ENCODE data around the gene ASF1B. TPM values are rescaled to one million over a fixed set of nuclear protein-coding genes. Genes with fewer than 3 reads are reported as not detected.

The ASF1B gene
- total RNA-seq, 1 experiment from 2014 or later: 38.4 TPM

DNA sequence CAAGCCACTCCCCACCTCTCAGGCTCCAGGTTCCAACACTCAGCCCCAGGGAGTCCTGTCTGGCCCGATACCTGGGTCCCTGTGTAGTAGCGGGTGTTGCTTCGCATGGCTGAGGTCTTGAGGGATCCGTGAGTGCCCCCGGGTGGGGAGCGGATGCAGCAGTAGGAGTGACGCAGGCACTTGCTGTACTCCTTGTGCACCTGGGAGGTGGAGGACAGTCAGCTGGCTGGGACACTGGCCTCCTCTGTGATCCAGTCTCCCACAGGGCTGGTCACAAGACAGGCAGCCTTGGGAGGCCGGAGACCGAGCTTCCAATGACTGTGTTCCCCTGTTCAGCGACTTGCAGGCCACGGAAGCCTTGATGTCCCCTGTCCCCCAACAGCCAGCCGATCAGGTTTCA is 16.3 kb upstream of the ASF1B start (continued):
- TF ChIP-seq CTCF (IDR thresholded peaks at IDR 0.05): no peak
- TF ChIP-seq JUN (CRISPR knock-in tag; IDR thresholded peaks at IDR 0.05): no peak
- TF ChIP-seq, protein P1, sequence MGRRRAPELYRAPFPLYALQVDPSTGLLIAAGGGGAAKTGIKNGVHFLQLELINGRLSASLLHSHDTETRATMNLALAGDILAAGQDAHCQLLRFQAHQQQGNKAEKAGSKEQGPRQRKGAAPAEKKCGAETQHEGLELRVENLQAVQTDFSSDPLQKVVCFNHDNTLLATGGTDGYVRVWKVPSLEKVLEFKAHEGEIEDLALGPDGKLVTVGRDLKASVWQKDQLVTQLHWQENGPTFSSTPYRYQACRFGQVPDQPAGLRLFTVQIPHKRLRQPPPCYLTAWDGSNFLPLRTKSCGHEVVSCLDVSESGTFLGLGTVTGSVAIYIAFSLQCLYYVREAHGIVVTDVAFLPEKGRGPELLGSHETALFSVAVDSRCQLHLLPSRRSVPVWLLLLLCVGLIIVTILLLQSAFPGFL (CRISPR knock-in tag; IDR thresholded peaks at IDR 0.05; ENCODE audit: borderline replicate concordance): no peak
- no peak for TF ChIP-seq NFE2L1 (CRISPR knock-in tag; IDR thresholded peaks at IDR 0.05)
- TF ChIP-seq FOXP4 (CRISPR knock-in tag; IDR thresholded peaks at IDR 0.05): no peak
- no peak for TF ChIP-seq ESRRA (CRISPR knock-in tag; IDR thresholded peaks at IDR 0.05; ENCODE audit: borderline replicate concordance)

- TF ChIP-seq NFYB (CRISPR knock-in tag; conservative IDR thresholded peaks at IDR 0.05; ENCODE audit: low read depth) (no peak), OVOL2 (CRISPR knock-in tag; IDR thresholded peaks at IDR 0.05; ENCODE audit: borderline replicate concordance) (no peak)
- no peak overlapping the region for H3K4me3 Mint-ChIP-seq
- no peak overlapping the region for H3K27ac Mint-ChIP-seq
- H3K4me1 Mint-ChIP-seq: peaks cover 18% of the 10 kb centered on the region
- ATAC-seq (no peak), DNase-seq (ENCODE audit: low spot score) (no peak)
- ChIA-PET CTCF (interaction anchor here (0.9 to 1.6 kb wide), 5 partner anchors 14 to 255 kb away, joined by 3 to 9 read pairs (median 6); partner anchors contain the start of gene ASF1B), POLR2A (interaction anchor here (0.5 to 1.2 kb wide), 2 partner anchors 14 to 281 kb away, joined by 3 to 4 read pairs; partner anchors contain the start of gene ASF1B)
- H3K27me3 Mint-ChIP-seq (ENCODE audit: low read depth): no peaks in the 10 kb centered on the region; the same call in 1 of the 2 replicates
- H3K36me3 Mint-ChIP-seq: peaks cover 26% of the 10 kb centered on the region
- no peaks in the 10 kb centered on the region for H3K9me3 Mint-ChIP-seq
Measured at GRCh38 chr19:14150770-14151661, 14.6 kb upstream of the ASF1B start.

GRCh38 chr19:14150041-14150769 is 13.8 kb upstream of the ASF1B start:
- POLR2A ChIA-PET: interaction anchor here (0.6 to 1.2 kb wide), 3 partner anchors 13 to 377 kb away, joined by 3 to 4 read pairs (median 3); partner anchors contain the start of gene ASF1B
- no peak overlapping the region for H3K27ac Mint-ChIP-seq

More at GRCh38 chr19:14150041-14150769, 13.8 kb upstream of the ASF1B start:
- CTCF ChIA-PET: interaction anchor here (0.7 to 3.2 kb wide), 7 partner anchors 7 to 255 kb away, joined by 3 to 18 read pairs (median 6); partner anchors contain the start of gene ASF1B
- ATAC-seq: no peak; the same call in 1 of the 2 replicates
- H3K9me3 Mint-ChIP-seq: no peaks in the 10 kb centered on the region
- no peaks in the 10 kb centered on the region; the same call in 1 of the 2 replicates for H3K27me3 Mint-ChIP-seq (ENCODE audit: low read depth)
- no peak overlapping the region for H3K4me3 Mint-ChIP-seq
- peaks cover 23% of the 10 kb centered on the region for H3K36me3 Mint-ChIP-seq
- no peak for TF ChIP-seq ATF6 (CRISPR knock-in tag; IDR thresholded peaks at IDR 0.05)
- TF ChIP-seq EMX1 (CRISPR knock-in tag; IDR thresholded peaks at IDR 0.05): no peak
- TF ChIP-seq GRHL2 (CRISPR knock-in tag; IDR thresholded peaks at IDR 0.05; ENCODE audit: insufficient replicate concordance, severe bottlenecking): no peak
- no peak for TF ChIP-seq ZNF263 (CRISPR knock-in tag; IDR thresholded peaks at IDR 0.05; ENCODE audit: low read depth)
- no peak for TF ChIP-seq ERG (CRISPR knock-in tag; IDR thresholded peaks at IDR 0.05)
- no peak for TF ChIP-seq MLX (CRISPR knock-in tag; IDR thresholded peaks at IDR 0.05)
- TF ChIP-seq ELF4 (CRISPR knock-in tag; IDR thresholded peaks at IDR 0.05; ENCODE audit: low read depth): no peak
- peaks cover 25% of the 10 kb centered on the region for H3K4me1 Mint-ChIP-seq
- no peak for DNase-seq (ENCODE audit: low spot score)

Data from WTC11 (cell line).